Keratinocyte (primary cell): ENCODE data around the gene ARVCF. TPM values are rescaled to one million over a fixed set of nuclear protein-coding genes. Genes with fewer than 3 reads are reported as not detected.

Experiments
- DNase-seq: peaks from one replicate; pipeline ENCODE4 v3.0.0-alpha.2; 2011; ENCODE audit warnings: low read depth, missing footprints, low spot score
- FAIRE-seq: peaks from 2 replicates; lab custom pipeline; 2011; peaks lifted over from hg19 to GRCh38; lab: Jason Lieb, UNC
- H2AFZ ChIP-seq: 2 replicates; pipeline ENCODE4 v1.6.0; 2012; ENCODE audit warnings: low read length, control low read depth, inconsistent platforms; ENCODE audit not compliant: control insufficient read depth
- H3K27ac ChIP-seq: 2 replicates; pipeline ENCODE4 v1.5.1; 2011; ENCODE audit warnings: low read length; ENCODE audit not compliant: control insufficient read depth, insufficient read depth
- H3K27me3 ChIP-seq: 3 replicates; pipeline ENCODE4 v1.6.0; 2011; ENCODE audit warnings: low read length; ENCODE audit not compliant: control insufficient read depth, insufficient read depth; ENCODE audit errors: extremely low read depth
- H3K36me3 ChIP-seq, 2 experiments: 2 replicates in 1 of 2; 3 replicates in 1 of 2; pipeline ENCODE4 v1.5.1; 2011; ENCODE audit warnings: low read length in 2 of 2, mild to moderate bottlenecking in 1 of 2; ENCODE audit not compliant: control insufficient read depth in 2 of 2, insufficient read depth in 2 of 2; ENCODE audit errors: extremely low read depth in 1 of 2
- H3K4me1 ChIP-seq: 3 replicates; pipeline ENCODE4 v1.5.1; 2011; ENCODE audit warnings: low read length; ENCODE audit not compliant: control insufficient read depth, insufficient read depth; ENCODE audit errors: extremely low read depth
- H3K4me2 ChIP-seq: 3 replicates; pipeline ENCODE4 v1.6.0; 2011; ENCODE audit warnings: low read depth, low read length; ENCODE audit not compliant: control insufficient read depth, insufficient read depth; ENCODE audit errors: extremely low read depth
- H3K4me3 ChIP-seq, 3 experiments: fragments of 200-600 bp in 1 of 3; sonication (generic) in 1 of 3; 2 replicates in 2 of 3; 3 replicates in 1 of 3; pipeline ENCODE4 v1.5.1; 2011 to 2016; ENCODE audit warnings: low read length in 3 of 3, mild to moderate bottlenecking in 3 of 3, control low read depth in 2 of 3, inconsistent platforms in 1 of 3, low read depth in 1 of 3, mixed read lengths in 1 of 3, mixed run types in 1 of 3, moderate library complexity in 1 of 3; ENCODE audit not compliant: control insufficient read depth in 2 of 3, insufficient read depth in 2 of 3; ENCODE audit errors: extremely low read depth in 1 of 3
- H3K79me2 ChIP-seq: 2 replicates; pipeline ENCODE4 v1.6.0; 2012; ENCODE audit warnings: low read length; ENCODE audit not compliant: control insufficient read depth, insufficient read depth
- H3K9ac ChIP-seq: 3 replicates; pipeline ENCODE4 v1.6.0; 2011; ENCODE audit warnings: low read length; ENCODE audit not compliant: control insufficient read depth, insufficient read depth; ENCODE audit errors: extremely low read depth
- H3K9me1 ChIP-seq: 3 replicates; pipeline ENCODE4 v1.6.0; 2011; ENCODE audit warnings: low read length; ENCODE audit not compliant: control insufficient read depth, insufficient read depth; ENCODE audit errors: extremely low read depth
- H3K9me3 ChIP-seq: 2 replicates; pipeline ENCODE4 v1.5.1; 2012; ENCODE audit warnings: low read depth, low read length; ENCODE audit not compliant: control insufficient read depth
- H4K20me1 ChIP-seq: 3 replicates; pipeline ENCODE4 v1.6.0; 2011; ENCODE audit warnings: low read length; ENCODE audit not compliant: control insufficient read depth, insufficient read depth; ENCODE audit errors: extremely low read depth
- CTCF ChIP-seq, 3 experiments: IDR thresholded peaks in 1 of 3; conservative IDR thresholded peaks in 1 of 3; optimal IDR thresholded peaks in 1 of 3; 2 replicates in 2 of 3; 3 replicates in 1 of 3; pipeline versions ENCODE3 to v1.5.1; 2011; ENCODE audit warnings: low read length in 3 of 3, mild to moderate bottlenecking in 3 of 3, moderate library complexity in 2 of 3, control low read depth in 1 of 3, inconsistent platforms in 1 of 3; ENCODE audit not compliant: insufficient read depth in 2 of 3; ENCODE audit errors: extremely low read depth in 1 of 3
- EZH2 ChIP-seq: IDR thresholded peaks from one replicate; pipeline ENCODE4 v1.6.1; 2012; ENCODE audit warnings: inconsistent platforms, mild to moderate bottlenecking, low read length, moderate library complexity
- dilution Hi-C: fragments of 300-500 bp; cut with MboI; formaldehyde crosslinking; loops from one replicate; pipeline ENCODE4 v1.7.0; 2020; ENCODE audit warnings: low sequenced_read_pairs; ENCODE audit not compliant: extremely low pct_ligation_motif_present
- polyA plus RNA-seq, 5 experiments: library from polyadenylated mRNA; depleted of rRNA in 3 of 5; stranded (reverse) in 3 of 5; stranded (forward) in 1 of 5; unstranded in 1 of 5; fragments of >200 nt; gene quantifications; 1 replicate in 1 of 5; 2 replicates in 3 of 5; 3 replicates in 1 of 5; pipeline versions ENCODE4 v1.2.1 to v1.2.3, GENCODE V29; 2011 to 2012; ENCODE audit warnings: missing spikeins in 2 of 5, low read depth in 1 of 5, low replicate concordance in 1 of 5

ARVCF gene
- polyA plus RNA-seq, 1 donor (not counting 4 experiments of a cell fraction or from before 2014, with no cell fraction given): 5.7 TPM

GRCh38 chr22:20035375-20036083 lies 18.9 kb upstream of the ARVCF start:
- Histone ChIP-seq H3K9me1 (no peaks in the 10 kb centered on the region), H3K4me2 (no peak overlapping the region), H3K79me2 (peaks cover 4% of the 10 kb centered on the region), H3K27ac (no peak overlapping the region), H3K27me3 (no peaks in the 10 kb centered on the region), H3K9me3 (no peaks in the 10 kb centered on the region), H3K36me3 (peaks cover 13 to 15% of the 10 kb centered on the region in 2 experiments), H3K9ac (no peak overlapping the region), H3K4me3 (no peak overlapping the region), H4K20me1 (peaks cover 3% of the 10 kb centered on the region), H3K4me1 (peaks cover 13% of the 10 kb centered on the region), H2AFZ (no peak overlapping the region)
- no peak for DNase-seq
- TF ChIP-seq EZH2: no peak
- TF ChIP-seq CTCF (optimal IDR thresholded peaks at IDR 0.05 in 1 of 3, IDR thresholded peaks at IDR 0.05 in 1 of 3, conservative IDR thresholded peaks at IDR 0.05 in 1 of 3; ENCODE audit: extremely low read depth in 1 of 3, insufficient read depth in 2 of 3, low read length in 3 of 3): no peak
- dilution Hi-C loops: no loop called here
- FAIRE-seq: no peak

GRCh38 chr22:20034143-20034542 lies 17.5 kb upstream of the ARVCF start:
- Histone ChIP-seq H3K4me2 (no peak overlapping the region), H3K36me3 (peaks cover 13 to 15% of the 10 kb centered on the region in 2 experiments), H3K9me3 (no peaks in the 10 kb centered on the region), H3K27me3 (no peaks in the 10 kb centered on the region), H3K79me2 (peaks cover 4% of the 10 kb centered on the region), H3K27ac (no peak overlapping the region), H3K9ac (no peak overlapping the region), H2AFZ (no peak overlapping the region), H3K4me1 (peaks cover 13% of the 10 kb centered on the region), H3K4me3 (no peak overlapping the region), H4K20me1 (peaks cover 3% of the 10 kb centered on the region), H3K9me1 (no peaks in the 10 kb centered on the region)
- FAIRE-seq (no peak), DNase-seq (no peak)
- dilution Hi-C loops: no loop called here
- no peak for TF ChIP-seq EZH2
- TF ChIP-seq CTCF (optimal IDR thresholded peaks at IDR 0.05 in 1 of 3, IDR thresholded peaks at IDR 0.05 in 1 of 3, conservative IDR thresholded peaks at IDR 0.05 in 1 of 3; ENCODE audit: extremely low read depth in 1 of 3, insufficient read depth in 2 of 3, low read length in 3 of 3): no peak
